Fibroblast of skin of left biceps (primary cell): ENCODE data around the gene PRSS53.

ENCODE experiments used
- DNase-seq, 2 experiments: peaks; one replicate each; pipeline ENCODE4 v3.0.0-alpha.2; 2013; ENCODE audit warnings: low read depth in 2 of 2

PRSS53 gene

GRCh38 chr16:31094424-31095120 is 5.8 kb upstream of the PRSS53 start, which contains the start of gene VKORC1:
VKORC1 (minus strand) TSS chr16:31094797; CDS start chr16:31094729, 68 bp downstream.
- DNase-seq: peak; percentile 88 to 94

DNA sequence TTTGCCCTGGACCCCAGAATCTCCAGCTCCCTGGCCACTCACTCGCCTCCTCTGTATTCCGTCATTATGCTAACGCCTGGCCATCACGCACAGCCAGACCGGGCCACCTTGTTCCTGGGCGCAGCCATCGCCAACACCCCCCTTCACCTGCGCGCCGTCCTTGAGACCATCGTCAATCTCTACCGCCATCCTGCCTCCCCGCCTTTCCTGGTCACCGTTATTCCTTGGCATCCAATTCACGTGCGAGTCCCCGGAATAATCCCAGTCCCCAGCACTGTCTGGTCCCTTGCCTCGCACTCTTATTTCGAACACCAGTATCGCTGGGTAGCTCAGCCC is 5.3 kb upstream of the PRSS53 start:
- DNase-seq: no peak

DNA sequence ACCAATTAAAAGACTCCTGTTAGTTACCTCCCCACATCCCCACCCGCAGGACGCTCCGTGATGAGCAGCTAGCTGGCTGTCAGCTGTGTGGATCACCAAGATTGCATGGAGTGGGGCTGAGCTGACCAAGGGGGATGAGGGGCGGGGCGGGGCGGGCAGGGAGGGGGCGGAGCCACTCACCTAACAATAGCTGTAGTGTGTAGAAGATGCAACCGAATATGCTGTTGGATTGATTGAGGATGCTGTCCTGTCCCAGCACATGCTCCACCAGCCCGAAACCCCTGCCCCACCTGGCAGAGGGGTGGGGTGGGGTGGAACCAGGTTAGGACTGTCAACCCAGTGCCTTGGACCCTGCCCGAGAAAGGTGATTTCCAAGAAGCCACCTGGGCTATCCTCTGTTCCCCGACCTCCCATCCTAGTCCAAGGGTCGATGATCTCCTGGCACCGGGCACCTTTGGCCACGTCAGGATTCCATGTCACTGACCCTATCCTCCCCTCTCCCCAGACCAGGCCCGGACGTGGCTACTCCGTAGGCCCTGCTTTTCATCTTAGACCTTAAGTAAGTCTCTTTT is 4.5 kb upstream of the PRSS53 start:
- DNase-seq: no peak

GRCh38 chr16:31092330-31092729 is 3.6 kb upstream of the PRSS53 start:
- no peak for DNase-seq

- DNase-seq: no peak
Measured at GRCh38 chr16:31090540-31090939, 1.8 kb upstream of the PRSS53 start.

DNA sequence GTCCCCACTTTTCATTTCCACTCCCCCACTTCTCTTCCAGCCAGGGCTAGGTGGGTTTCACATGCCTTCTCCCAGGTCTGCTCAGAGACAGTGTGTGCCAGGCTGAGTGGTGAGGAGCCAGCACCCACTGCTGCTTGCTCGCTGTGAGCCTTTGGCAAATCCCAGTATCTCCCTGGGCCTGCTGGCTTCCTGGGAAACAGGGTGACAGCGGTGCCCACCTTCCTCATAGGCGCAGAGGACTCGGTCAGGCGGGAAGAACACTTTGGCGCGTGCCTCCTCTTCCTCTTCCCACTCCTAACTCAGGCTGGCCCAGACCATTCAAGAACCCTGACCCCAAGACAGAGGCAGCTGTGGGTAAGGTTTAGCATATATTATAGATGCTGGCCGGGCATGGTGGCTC is 456 bp upstream of the PRSS53 start:
- no peak for DNase-seq

GRCh38 chr16:31087971-31088370 is 772 bp downstream of the PRSS53 start:
- no peak for DNase-seq

DNA sequence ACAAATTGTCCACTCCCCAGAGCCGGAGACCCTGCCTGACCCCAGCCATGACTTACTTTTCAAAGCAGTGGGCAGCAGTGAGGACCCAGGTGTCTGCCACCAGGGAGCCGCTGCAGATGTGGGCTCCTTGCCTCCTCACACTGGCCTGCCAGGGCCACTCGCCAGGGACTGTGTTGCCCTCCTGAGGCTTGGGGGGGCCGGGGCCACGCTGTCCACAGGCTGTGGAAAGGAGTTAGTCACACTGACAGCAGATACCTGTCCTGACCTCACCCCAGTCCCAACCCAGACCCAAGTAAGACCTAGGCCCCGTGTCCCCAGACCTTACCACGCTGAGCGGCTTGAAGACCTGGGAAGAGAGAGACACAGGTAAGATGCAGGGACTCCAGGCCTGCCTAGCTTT is 1.3 kb downstream of the PRSS53 start:
- no peak for DNase-seq

DNA sequence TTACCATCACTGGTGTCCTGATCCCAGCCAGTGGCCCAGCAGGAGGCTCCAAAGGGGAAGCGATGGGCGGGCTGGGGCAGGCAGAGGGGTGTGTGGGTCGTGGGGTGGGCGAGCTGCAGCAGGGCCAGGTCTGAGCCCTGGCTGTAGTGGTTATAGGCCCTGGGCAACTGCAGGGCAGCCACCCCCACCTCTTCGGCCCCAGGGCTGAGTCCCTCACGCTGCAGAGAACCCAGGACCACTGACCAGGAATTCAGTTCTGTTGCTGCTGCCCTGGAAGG is 2.2 kb downstream of the PRSS53 start:
- no peak for DNase-seq

DNA sequence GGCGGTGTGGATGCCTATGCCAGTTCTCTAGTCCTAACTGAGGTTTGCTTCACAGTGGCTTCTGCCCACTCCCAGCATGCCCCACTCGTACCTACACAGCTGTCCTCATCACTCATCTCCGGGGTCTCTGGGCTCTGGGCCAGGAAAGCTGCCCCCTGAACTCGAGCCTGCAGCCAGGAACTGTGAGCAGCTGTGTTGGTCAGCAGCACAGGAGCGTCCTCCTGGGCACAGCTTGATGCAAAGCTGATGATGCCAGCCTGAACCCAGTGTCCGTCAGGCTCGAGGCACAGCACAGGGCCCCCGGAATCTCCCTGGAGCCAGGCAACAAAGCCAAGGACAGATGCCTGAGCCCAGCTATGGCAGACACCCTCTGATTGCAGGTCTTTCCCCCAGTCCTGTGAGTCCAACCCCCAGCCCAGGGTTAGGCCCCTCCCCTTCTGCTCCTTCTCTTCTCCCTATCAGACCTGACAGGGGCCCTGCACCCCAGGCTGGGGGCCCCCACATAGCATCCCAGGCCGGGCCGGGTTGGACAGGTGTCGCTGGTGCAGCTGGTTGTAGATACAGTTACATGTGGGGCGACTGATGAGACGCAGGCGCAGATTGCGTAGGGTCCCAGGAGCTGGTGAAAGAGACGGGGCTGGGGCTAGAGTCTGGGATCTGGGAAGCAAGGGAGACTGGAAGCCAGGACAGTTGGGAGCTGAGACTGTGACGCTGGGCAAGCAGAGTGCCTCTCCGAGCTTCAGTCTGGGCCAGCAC is 2.7 kb downstream of the PRSS53 start:
- no peak for DNase-seq

GRCh38 chr16:31085411-31085810 is 3.3 kb downstream of the PRSS53 start:
- no peak for DNase-seq

DNA sequence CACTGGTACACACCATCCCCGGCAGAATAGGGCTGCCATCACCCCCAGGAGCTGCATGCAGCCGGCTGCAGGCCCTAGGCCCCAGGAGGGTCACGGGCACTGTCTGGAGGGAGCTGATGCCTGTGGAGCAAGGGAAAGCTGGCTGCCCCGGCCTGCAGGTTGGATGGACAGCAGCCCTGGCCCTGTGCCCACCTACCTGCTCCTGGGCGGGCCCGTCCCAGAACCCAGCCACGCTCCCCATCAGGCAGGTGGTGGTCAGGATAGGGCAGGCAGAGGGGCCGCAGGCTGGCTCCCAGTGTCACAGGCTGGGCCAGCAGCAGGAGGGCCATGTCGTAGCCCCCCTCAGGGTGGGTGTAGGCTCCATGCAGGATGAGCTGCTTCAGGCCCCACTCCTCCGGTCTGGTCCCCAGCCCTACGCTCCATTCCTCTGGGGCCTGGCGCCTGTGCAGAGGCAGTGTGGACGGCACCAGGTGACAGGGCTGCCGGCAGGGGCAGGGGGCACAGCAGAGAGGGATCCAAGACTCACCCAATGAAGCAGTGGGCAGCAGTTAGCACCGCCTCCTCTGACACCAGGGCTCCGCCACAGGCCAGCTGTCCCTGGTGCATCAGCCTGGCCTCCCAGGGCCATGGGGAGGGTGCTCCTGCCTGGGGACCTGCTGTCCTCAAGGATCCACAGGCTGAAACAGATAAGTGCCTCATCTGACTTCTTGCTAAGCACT is 4.0 kb downstream of the PRSS53 start:
- no peak for DNase-seq

GRCh38 chr16:31083981-31084380 is 4.8 kb downstream of the PRSS53 start:
- no peak for DNase-seq

DNA sequence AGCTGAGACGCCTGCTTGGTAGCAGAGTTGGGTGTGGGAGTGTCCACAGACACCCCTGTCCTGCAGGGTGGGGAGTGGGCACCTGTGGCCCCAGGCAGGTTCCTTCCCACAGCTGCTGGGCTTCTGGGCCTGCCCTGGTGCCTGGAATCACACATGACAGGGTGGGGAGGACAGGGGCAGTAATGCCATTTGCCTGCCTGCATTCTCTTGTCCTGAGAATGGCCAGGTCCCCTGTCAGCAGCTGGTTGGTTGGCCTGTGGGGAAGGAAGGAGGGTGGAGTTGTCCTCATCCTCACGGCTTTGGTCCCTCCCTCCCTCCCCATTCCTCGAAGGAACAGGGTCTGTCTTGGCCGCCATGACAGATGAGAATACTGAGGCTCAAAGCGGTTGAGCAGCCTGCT is 5.2 kb downstream of the PRSS53 start:
- no peak for DNase-seq

- no peak for DNase-seq
Measured at GRCh38 chr16:31083081-31083480, 5.7 kb downstream of the PRSS53 start.

GRCh38 chr16:31082368-31083045 is 6.2 kb downstream of the PRSS53 start:
- no peak for DNase-seq

DNA sequence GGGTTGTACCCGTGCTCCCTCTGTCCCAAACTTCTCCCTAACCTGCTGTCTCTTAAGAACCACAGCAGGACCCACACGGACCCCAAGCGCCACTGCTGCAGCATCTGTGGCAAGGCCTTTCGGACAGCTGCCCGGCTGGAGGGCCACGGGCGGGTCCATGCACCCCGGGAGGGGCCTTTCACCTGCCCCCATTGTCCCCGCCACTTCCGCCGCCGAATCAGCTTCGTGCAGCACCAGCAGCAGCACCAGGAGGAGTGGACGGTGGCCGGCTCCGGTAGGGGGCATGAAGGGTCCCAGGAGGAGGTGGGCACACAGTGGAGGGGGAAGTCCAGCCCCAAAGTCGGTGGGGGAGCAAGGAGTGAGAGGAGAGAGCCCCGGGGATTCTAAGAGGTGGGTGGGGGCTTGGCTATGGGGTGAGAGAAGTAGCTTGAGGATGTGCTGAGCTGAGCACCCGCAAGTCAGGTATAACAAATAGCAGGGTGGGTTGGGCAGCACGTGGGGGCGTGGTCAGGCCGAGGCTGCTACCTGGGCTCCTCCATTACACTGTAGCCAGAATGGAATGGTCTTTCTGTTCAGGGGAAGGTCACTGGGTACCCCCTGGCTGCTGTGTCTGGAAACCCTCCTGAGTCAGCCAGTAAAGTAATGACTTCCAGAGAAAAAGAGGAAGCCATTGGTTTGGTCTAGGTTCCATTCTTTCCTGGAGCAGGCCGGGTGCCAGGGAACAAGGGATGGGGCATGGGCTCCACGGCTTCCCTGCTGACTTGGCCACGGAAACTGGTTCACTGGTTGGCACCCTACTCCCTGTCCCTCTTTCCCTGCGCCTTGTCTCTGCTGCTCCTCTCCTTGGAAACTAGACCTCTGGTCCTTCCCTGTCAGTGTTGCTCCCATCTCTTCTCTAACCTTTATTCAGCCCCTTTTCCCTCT is 7.1 kb downstream of the PRSS53 start:
- no peak for DNase-seq

DNA sequence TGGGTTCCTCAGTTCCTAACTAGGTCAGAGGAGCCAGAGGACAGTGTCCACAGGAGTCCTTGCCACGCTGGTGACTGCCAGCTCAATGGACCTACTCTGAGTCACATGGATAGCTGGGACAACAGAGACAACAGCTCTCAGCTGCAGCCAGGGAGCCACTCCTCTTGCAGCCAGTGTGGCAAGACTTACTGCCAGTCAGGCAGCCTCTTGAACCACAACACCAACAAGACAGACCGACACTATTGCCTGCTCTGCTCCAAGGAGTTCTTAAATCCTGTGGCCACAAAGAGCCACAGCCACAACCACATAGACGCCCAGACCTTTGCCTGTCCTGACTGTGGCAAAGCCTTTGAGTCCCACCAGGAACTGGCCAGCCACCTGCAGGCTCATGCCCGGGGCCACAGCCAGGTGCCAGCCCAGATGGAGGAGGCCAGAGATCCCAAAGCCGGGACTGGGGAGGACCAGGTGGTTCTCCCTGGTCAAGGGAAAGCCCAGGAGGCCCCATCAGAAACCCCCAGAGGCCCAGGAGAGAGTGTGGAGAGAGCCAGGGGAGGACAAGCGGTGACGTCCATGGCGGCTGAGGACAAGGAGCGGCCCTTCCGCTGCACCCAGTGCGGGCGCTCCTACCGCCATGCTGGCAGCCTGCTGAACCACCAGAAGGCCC is 7.9 kb downstream of the PRSS53 start:
- DNase-seq: no peak

DNA sequence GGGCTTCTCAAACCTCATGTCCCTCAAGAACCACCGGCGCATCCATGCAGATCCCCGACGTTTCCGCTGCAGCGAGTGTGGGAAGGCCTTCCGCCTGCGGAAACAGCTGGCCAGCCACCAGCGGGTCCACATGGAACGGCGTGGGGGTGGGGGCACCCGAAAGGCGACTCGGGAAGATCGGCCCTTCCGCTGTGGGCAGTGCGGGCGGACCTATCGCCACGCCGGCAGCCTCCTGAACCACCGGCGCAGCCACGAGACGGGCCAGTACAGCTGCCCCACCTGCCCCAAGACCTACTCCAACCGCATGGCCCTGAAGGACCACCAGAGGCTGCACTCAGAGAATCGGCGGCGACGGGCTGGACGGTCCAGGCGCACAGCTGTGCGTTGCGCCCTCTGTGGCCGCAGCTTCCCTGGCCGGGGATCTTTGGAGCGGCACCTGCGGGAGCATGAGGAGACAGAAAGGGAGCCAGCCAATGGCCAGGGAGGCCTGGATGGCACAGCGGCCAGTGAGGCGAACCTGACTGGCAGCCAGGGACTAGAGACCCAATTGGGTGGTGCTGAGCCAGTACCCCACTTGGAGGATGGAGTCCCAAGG is 8.6 kb downstream of the PRSS53 start:
- no peak for DNase-seq

- no peak for DNase-seq
Measured at GRCh38 chr16:31079342-31079944, 9.3 kb downstream of the PRSS53 start.
